ENCODE results near the gene FHIT.

Gene FHIT

GRCh38 chr3:60919296-60919695 is 332.0 kb downstream of the FHIT start:
- no peak for DNase-seq (ENCODE audit: low spot score)

GRCh38 chr3:60917141-60917540 is 334.1 kb downstream of the FHIT start:
- no peak for DNase-seq (ENCODE audit: low spot score)

- no peak for DNase-seq (ENCODE audit: low spot score)
Observed at GRCh38 chr3:60916546-60916945, 334.7 kb downstream of the FHIT start.

- DNase-seq (ENCODE audit: low spot score), result no peak
Observed at GRCh38 chr3:60913474-60913873, 337.8 kb downstream of the FHIT start.

GRCh38 chr3:60912876-60913275 is 338.4 kb downstream of the FHIT start:
- no peak for DNase-seq (ENCODE audit: low spot score)

- no peak for DNase-seq (ENCODE audit: low spot score)
Observed at GRCh38 chr3:60912142-60912541, 339.1 kb downstream of the FHIT start.

GRCh38 chr3:60909526-60909925 is 341.7 kb downstream of the FHIT start:
- DNase-seq (ENCODE audit: low spot score), result no peak

- no peak for DNase-seq (ENCODE audit: low spot score)
Observed at GRCh38 chr3:60906283-60906682, 345.0 kb downstream of the FHIT start.

GRCh38 chr3:60898321-60898720 is 352.9 kb downstream of the FHIT start:
- no peak for DNase-seq (ENCODE audit: low spot score)

- DNase-seq (ENCODE audit: low spot score), result no peak
Observed at GRCh38 chr3:60893946-60894345, 357.3 kb downstream of the FHIT start.

GRCh38 chr3:60890226-60890625 is 361.0 kb downstream of the FHIT start:
- DNase-seq (ENCODE audit: low spot score), result no peak

- peak; percentile 1 for DNase-seq (ENCODE audit: low spot score)
Observed at GRCh38 chr3:60888952-60889351, 362.3 kb downstream of the FHIT start.

GRCh38 chr3:60887574-60887973 is 363.7 kb downstream of the FHIT start:
- no peak for DNase-seq (ENCODE audit: low spot score)

- no peak for DNase-seq (ENCODE audit: low spot score)
Observed at GRCh38 chr3:60886518-60886917, 364.7 kb downstream of the FHIT start.

GRCh38 chr3:60884005-60884404 is 367.2 kb downstream of the FHIT start:
- no peak for DNase-seq (ENCODE audit: low spot score)

GRCh38 chr3:60877188-60877587 is 374.1 kb downstream of the FHIT start:
- DNase-seq (ENCODE audit: low spot score), result no peak

- DNase-seq (ENCODE audit: low spot score), result no peak
Observed at GRCh38 chr3:60870396-60870795, 380.9 kb downstream of the FHIT start.

- no peak for DNase-seq (ENCODE audit: low spot score)
Observed at GRCh38 chr3:60867200-60867599, 384.1 kb downstream of the FHIT start.

GRCh38 chr3:60856257-60857046 is 394.8 kb downstream of the FHIT start:
- no peak for DNase-seq (ENCODE audit: low spot score)

- DNase-seq (ENCODE audit: low spot score), result no peak
Observed at GRCh38 chr3:60855250-60855649, 396.0 kb downstream of the FHIT start.

- DNase-seq (ENCODE audit: low spot score), result no peak
Observed at GRCh38 chr3:60854791-60855190, 396.5 kb downstream of the FHIT start.

- DNase-seq (ENCODE audit: low spot score), result no peak
Observed at GRCh38 chr3:60847791-60848190, 403.5 kb downstream of the FHIT start.

GRCh38 chr3:60844256-60844655 is 407.0 kb downstream of the FHIT start:
- no peak for DNase-seq (ENCODE audit: low spot score)

- DNase-seq (ENCODE audit: low spot score), result no peak
Observed at GRCh38 chr3:60841355-60841754, 409.9 kb downstream of the FHIT start.
